NCI-H748 (cell line): ENCODE data around the gene DPPA5.
"Not testable (repeated sequence)": the region's sequence is repeated elsewhere in the genome, so short reads cannot be mapped to it uniquely, and the experiment has no call there.

ENCODE experiments used
- DNase-seq: peaks from one replicate; lab custom pipeline; 2025; ENCODE audit not compliant: unreplicated experiment; lab: John Stamatoyannopoulos, UW

The DPPA5 gene

DNA sequence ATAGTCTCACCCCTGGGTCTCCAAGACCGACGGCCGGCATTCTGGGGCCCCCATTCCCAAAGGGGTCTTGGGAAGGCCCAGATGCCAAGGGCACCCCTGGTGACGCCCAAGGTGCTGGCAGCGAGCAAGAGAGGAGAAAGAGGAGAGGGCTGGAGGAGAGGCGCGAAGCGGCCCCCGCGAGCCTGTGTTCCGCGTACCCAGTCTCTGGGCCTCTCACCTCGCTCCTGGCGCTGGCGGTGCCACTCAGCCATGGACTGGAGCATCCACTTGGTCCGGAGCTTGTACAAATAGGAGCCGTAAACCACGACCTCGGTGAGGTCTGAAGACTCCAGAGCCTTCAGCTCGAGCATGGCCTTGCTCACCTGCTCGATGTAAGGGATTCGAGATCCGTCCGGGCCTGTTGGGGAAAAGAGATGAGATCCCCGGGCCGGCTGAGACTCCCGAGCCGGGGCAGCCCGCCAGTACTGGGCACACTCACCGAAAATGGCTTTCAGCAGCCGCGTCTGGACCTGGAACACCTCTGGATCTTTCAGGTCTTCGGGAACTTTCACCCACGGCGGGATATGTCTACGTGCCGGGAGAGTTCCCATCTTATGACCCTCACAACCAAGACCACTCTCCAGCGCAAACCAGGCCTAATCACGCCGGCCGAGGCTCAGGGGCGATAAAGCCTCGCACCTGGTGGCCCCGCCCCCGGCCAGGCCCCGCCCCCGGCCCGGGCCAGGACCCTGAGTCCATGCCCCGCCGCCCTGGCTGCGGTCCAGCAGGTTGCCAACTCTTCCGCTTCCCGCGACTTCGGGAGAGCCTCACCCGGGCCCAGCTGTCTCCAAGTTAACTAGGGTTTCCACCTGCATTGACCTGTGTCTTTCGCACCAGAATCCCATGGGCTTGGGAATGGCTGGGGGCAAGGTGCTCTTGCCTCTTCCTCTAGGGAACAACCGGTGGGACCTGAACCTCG, at the start of gene DPPA5:
DPPA5 (minus strand) TSS at position 641 of the 958 bp plus-strand sequence; CDS start at position 590, 51 bp downstream.
- DNase-seq: no peak

GRCh38 chr6:73400656-73401055, 46.6 kb upstream of the DPPA5 start:
- DNase-seq: no peak

GRCh38 chr6:73395875-73396274, 41.8 kb upstream of the DPPA5 start:
- DNase-seq: no peak

DNA sequence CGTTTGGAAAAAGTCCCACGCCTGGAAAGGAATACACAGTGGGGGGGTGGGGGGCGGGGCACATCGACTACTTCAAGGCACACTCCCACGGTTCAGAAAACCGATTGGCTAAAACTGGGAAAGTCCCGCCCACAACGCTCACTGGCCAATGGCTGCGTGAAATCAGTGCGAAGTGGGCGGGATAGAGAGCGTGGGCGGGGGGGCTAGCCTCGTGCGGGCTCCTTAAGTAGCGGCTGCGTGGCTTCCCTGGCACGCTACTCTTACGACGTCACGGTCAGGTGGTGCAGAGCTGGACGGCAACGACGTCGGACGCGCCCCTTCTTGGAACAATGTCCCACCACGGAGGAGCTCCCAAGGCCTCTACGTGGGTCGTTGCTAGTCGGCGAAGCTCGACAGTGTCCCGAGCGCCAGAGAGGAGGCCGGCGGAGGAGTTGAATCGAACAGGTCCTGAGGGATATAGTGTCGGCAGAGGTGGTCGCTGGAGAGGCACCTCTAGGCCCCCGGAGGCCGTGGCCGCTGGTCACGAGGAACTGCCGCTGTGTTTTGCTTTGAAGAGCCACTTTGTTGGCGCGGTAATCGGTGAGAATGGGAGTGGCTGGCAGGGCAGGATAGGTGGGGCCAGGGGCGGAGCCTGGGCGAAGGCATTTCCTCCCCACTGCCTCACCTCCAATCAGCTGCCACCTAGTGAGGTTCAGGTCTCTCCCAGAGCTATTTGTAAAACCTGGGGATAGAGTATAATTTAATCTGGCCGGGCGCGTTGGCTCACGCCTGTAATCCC, 40.7 kb upstream of the DPPA5 start, which contains the start of gene DDX43:
DDX43 (plus strand) TSS at position 252 of the 778 bp plus-strand sequence; CDS start at position 330, 78 bp downstream.
- DNase-seq: no peak

DNA sequence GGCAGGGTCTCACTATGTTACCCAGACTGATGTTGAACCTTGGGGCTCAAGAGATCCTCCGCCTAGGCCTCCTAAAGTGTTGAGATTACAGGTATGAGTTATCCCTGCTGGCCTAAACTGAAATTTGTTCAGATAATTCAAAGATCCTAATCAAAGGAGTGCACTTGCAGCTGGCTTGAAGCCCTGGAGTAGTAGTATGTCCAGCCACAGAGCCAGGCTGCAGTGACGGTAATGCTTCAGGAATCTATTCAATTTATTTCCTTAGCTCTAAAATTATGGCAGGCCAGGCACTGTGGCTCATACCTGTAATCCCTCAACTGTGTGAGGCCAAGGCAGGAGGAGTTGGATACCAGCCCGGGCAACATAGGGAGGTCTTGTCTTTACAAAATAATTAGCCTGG, 39.2 kb upstream of the DPPA5 start:
- DNase-seq: no peak

DNA sequence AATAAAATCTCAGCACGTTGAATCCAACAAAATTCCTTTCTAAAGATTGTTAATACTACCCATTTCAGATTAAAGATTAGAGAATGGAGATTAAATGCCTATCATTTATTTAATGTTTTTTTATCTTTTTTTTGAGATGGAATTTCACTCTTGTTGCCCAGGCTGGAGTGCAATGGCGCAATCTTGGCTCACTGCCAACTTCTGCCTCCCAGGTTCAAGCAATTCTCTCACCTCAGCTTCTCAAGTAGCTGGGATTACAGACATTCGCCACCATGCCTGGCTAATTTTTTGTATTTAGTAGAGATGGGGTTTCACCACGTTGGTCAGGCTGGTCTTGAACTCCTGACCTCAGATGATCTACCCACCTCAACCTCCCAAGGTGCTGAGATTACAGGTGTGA, 38.1 kb upstream of the DPPA5 start:
- DNase-seq: peak; percentile 9

DNA sequence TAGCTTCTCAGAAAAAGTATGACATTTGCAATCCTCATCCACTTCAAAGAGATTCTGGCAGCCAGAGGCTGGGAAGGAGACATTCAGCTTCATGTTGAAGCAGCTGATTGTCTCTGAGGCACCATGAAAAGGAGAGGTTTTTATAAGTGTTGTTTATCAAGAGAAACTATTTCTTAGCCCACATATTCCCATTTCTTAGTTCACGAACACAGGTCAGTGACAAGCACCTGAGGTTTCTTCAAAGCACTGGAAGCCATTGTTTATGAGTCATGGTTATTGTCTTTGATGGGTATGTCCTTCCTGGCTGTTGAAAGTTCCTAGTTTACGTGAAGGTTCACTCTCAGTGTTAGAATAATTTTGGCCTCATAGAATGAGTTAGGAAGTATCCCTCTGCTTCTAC, 37.6 kb upstream of the DPPA5 start:
- no peak for DNase-seq

GRCh38 chr6:73389854-73390253, 35.8 kb upstream of the DPPA5 start:
- peak; percentile 27 for DNase-seq

GRCh38 chr6:73388800-73389512, 34.9 kb upstream of the DPPA5 start:
- peak; percentile 71 for DNase-seq

DNA sequence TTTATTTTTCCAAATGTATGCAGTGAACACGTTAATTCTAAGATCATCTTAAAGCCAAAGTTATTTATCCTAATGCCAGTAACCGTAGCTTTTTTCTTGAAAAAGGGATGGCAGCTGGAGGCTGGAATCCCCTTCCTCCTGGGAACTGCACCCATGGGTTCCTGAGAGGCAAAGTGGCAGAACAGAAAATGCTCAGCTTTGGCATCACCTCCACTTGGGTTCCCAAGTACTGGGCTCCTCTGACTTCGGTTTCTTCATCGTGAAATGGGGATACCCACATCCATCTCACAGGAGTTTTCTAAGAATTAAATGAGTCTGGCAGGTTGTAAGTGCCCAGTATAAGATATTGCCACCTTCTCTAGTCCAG, 34.3 kb upstream of the DPPA5 start:
- DNase-seq: peak; percentile 42

GRCh38 chr6:73382462-73383113, 28.5 kb upstream of the DPPA5 start:
- no peak for DNase-seq

DNA sequence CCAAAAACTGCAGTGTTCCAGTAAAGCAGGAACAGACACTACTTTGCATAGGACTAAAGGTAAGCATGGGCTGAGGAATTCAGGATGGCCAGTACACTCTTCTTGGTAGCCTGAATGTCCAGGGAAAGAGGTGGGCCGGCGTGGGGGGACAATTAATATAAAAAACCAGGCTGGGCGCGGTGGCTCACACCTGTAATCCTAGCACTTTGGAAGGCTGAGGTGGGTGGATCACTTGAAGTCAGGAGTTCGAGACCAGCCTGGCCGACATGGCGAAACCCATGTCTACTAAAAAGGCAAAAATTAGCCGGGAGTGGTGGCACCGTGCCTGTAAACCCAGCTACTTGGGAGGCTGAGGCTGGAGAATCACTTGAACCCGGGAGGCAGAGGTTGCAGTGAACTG, 27.5 kb upstream of the DPPA5 start:
- DNase-seq: not testable (repeated sequence)

DNA sequence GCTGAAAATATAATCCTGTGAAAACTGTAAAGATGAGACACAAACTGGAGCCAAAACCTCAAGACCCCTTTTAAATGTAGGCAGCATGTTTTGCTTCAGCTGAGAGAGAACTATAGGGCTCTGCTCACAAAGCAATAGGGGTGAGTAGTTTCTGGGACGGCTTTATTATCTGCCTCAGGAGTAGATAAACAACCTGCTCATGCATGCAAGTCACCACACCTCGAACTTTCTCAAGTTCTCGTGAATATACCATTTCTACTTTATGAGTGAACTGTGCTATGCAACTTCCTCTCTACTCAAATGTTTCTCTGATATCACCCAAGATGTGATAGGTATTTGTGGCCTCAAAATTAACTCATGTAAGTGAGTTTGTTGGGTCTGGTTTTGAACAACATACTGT, 23.1 kb upstream of the DPPA5 start:
- DNase-seq: no peak

GRCh38 chr6:73375216-73375615, 21.1 kb upstream of the DPPA5 start:
- no peak for DNase-seq

DNA sequence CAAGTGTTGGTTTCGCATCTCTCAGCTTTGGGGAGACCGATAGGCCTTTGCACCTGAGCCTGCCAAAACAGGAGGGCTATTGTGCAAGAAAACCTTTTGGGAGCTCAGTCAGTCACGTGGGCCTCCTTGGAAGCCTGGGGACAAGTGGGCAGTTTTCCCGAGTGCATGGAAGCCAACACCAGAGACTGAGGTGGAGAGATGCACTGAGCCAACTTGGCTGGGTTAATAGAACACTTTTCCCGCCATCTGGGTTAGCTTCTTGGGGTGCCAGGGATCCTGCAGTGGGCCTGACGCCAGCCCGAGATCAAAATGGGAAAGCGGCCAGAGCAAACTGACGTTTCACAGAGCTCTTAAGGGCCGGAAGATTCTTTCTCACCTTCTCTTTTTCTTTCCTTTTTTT, 18.4 kb upstream of the DPPA5 start:
- DNase-seq: no peak

GRCh38 chr6:73371984-73372383, 17.9 kb upstream of the DPPA5 start:
- DNase-seq: no peak

DNA sequence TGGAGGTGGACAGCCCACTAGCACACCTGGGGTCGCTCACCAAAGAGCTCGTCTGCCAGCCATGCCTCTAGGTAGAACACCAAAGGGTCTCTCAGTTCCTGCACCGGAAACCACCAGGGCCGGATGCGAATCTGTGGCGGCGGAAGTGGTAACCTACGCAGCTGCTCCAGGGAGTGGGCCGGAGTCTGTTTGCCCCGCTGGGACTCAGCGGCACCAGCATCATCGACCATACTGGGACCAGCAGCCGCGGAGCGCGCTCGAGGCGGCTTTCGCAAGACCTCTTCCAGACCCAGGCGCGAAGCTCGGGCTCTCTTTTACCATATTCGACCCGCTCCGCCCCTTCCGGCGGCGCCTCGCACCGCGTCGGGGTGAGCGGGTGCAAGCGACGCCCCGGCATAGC, 15.5 kb upstream of the DPPA5 start, which contains the start of gene OOEP:
OOEP (minus strand) TSS at position 335 of the 400 bp plus-strand sequence; CDS start at position 230, 105 bp downstream.
- no peak for DNase-seq

DNA sequence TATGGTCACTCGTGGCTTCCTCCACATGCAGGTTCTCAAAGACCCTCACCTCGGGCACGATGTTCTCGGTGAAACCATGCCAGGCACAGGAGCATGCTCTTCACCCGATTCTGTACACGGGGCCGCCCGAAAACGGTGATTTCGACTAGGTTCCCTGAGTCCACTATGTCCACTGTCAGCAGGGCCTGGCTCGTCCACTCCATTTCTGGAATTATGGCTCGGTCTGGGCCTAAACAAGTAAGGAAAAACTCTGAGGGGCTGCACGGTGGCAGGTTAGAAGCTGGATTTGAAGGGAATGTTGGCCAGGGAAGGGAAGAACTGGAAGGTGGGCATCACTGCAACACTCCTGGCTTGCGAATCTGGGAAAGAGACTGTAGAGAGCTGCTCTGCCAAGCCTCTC, 15.1 kb upstream of the DPPA5 start:
- no peak for DNase-seq

GRCh38 chr6:73368675-73369074, 14.6 kb upstream of the DPPA5 start:
- no peak for DNase-seq

GRCh38 chr6:73367761-73368355, 13.8 kb upstream of the DPPA5 start:
- DNase-seq: peak; percentile 14
